ENCODE measurements around the gene HSPA4. TPM values are rescaled to one million over a fixed set of nuclear protein-coding genes. Genes with fewer than 3 reads are reported as not detected.

Gene HSPA4
- polyA plus RNA-seq, 1 donor from 2014 or later = 75.9 TPM

DNA sequence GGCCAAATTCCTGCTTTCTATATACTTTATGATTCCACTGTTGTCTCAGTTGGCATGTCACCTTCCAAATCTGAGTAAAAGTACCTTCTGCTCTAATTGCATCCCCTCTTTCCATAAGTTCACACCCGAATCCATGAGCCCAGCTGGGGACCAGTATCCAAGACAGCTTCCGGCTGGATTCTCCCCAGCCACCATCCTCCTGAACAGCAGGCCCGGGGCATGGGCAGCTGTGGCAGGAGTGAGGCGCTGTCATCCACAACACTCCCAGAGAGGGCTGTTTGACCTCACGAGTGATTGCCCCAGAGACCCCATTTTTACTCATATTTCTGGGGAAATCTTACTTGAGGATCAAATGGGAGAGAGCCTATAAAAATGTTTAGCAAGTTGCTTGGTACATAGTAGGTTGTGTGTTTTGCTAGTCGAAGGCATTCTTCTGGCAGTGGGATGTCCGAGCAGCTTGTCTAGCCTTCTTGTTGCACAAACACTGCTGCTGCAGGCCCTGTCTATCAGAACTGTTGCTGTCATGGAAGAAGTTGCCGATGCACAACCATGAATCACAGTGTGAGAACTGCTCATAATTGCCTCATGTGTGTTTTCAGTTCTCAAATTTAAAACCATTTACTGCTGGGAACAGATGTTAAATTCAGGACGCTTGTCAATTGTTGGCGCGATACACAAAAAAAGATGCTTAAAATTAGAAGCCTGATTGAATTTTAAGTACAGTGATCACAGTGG, 93.8 kb downstream of the HSPA4 start:
- TF ChIP-seq, protein P1, sequence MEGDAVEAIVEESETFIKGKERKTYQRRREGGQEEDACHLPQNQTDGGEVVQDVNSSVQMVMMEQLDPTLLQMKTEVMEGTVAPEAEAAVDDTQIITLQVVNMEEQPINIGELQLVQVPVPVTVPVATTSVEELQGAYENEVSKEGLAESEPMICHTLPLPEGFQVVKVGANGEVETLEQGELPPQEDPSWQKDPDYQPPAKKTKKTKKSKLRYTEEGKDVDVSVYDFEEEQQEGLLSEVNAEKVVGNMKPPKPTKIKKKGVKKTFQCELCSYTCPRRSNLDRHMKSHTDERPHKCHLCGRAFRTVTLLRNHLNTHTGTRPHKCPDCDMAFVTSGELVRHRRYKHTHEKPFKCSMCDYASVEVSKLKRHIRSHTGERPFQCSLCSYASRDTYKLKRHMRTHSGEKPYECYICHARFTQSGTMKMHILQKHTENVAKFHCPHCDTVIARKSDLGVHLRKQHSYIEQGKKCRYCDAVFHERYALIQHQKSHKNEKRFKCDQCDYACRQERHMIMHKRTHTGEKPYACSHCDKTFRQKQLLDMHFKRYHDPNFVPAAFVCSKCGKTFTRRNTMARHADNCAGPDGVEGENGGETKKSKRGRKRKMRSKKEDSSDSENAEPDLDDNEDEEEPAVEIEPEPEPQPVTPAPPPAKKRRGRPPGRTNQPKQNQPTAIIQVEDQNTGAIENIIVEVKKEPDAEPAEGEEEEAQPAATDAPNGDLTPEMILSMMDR (IDR thresholded peaks at IDR 0.05; ENCODE audit: poor library complexity, severe bottlenecking) = no peak
- no peak for TF ChIP-seq MXI1 (conservative IDR thresholded peaks at IDR 0.05; ENCODE audit: poor library complexity, severe bottlenecking)
- no peak for TF ChIP-seq POLR2AphosphoS5 (IDR thresholded peaks at IDR 0.05)
- no peak for TF ChIP-seq EZH2 (IDR thresholded peaks at IDR 0.05; ENCODE audit: borderline replicate concordance, insufficient read depth, low read length, poor library complexity, severe bottlenecking)
- no peak for TF ChIP-seq SMC3 (conservative IDR thresholded peaks at IDR 0.05; ENCODE audit: poor library complexity)
- TF ChIP-seq, protein P2, sequence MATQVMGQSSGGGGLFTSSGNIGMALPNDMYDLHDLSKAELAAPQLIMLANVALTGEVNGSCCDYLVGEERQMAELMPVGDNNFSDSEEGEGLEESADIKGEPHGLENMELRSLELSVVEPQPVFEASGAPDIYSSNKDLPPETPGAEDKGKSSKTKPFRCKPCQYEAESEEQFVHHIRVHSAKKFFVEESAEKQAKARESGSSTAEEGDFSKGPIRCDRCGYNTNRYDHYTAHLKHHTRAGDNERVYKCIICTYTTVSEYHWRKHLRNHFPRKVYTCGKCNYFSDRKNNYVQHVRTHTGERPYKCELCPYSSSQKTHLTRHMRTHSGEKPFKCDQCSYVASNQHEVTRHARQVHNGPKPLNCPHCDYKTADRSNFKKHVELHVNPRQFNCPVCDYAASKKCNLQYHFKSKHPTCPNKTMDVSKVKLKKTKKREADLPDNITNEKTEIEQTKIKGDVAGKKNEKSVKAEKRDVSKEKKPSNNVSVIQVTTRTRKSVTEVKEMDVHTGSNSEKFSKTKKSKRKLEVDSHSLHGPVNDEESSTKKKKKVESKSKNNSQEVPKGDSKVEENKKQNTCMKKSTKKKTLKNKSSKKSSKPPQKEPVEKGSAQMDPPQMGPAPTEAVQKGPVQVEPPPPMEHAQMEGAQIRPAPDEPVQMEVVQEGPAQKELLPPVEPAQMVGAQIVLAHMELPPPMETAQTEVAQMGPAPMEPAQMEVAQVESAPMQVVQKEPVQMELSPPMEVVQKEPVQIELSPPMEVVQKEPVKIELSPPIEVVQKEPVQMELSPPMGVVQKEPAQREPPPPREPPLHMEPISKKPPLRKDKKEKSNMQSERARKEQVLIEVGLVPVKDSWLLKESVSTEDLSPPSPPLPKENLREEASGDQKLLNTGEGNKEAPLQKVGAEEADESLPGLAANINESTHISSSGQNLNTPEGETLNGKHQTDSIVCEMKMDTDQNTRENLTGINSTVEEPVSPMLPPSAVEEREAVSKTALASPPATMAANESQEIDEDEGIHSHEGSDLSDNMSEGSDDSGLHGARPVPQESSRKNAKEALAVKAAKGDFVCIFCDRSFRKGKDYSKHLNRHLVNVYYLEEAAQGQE (IDR thresholded peaks at IDR 0.05; ENCODE audit: borderline replicate concordance) = no peak
- no peak for TF ChIP-seq TAF1 (IDR thresholded peaks at IDR 0.05; ENCODE audit: low read depth)
- TF ChIP-seq RAD21 (conservative IDR thresholded peaks at IDR 0.05) = no peak
- TF ChIP-seq EP300 (conservative IDR thresholded peaks at IDR 0.05; ENCODE audit: poor library complexity, severe bottlenecking) = no peak
- H3K27me3 ChIP-seq (ENCODE audit: insufficient read depth, low read depth, low read length) = no peaks in the 10 kb centered on the region

DNA sequence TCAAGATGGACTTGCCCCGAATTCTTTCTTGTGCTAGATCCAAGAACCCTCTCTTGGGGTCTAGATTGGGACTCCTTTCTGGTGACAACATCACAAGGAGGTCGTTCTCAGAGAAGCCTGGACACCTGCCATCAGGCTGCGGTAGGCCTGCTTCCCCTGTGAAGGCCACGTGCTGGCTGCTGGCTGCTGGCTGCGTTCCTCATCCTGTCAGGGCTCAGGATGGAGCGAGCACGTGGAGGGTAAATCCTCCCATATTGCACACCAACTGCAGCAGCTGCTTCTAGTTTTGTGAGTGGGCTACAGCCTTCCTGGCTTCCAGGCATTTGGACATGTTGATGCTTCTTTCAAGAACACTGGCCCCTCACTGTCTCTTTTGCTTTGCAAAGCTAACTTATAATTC, 95.6 kb downstream of the HSPA4 start:
- no peaks in the 10 kb centered on the region for H3K27me3 ChIP-seq (ENCODE audit: insufficient read depth, low read depth, low read length)
- H3K36me3 ChIP-seq (ENCODE audit: insufficient read depth, low read length) = no peaks in the 10 kb centered on the region
- no peak overlapping the region for H2AFZ ChIP-seq (ENCODE audit: low read depth, low read length)
- no peak overlapping the region for H3K9ac ChIP-seq (ENCODE audit: low read length)
- no peak overlapping the region for H3K4me3 ChIP-seq (ENCODE audit: low read length)
- no peak overlapping the region for H3K27ac ChIP-seq (ENCODE audit: low read length)
- TF ChIP-seq TAF1 (IDR thresholded peaks at IDR 0.05; ENCODE audit: low read depth) (no peak), MXI1 (conservative IDR thresholded peaks at IDR 0.05; ENCODE audit: poor library complexity, severe bottlenecking) (no peak), EP300 (conservative IDR thresholded peaks at IDR 0.05; ENCODE audit: poor library complexity, severe bottlenecking) (no peak)
- TF ChIP-seq, protein P2 (IDR thresholded peaks at IDR 0.05; ENCODE audit: borderline replicate concordance) = no peak
- H3F3A ChIP-seq (ENCODE audit: insufficient read depth, low read length, poor library complexity, severe bottlenecking) = no peaks in the 10 kb centered on the region
- no peak overlapping the region for H3K4me2 ChIP-seq (ENCODE audit: low read length)
- H4K20me1 ChIP-seq (ENCODE audit: insufficient read depth) = no peaks in the 10 kb centered on the region
- H3K79me2 ChIP-seq (replicated peaks; ENCODE audit: insufficient read depth, low read length) = no peaks in the 10 kb centered on the region
- H3K9me2 ChIP-seq (ENCODE audit: insufficient read depth, low read length) = no peaks in the 10 kb centered on the region
- H3K9me3 ChIP-seq (ENCODE audit: low read length) = no peaks in the 10 kb centered on the region

More for the DNA sequence above, 93.8 kb downstream of the HSPA4 start:
- H3K4me2 ChIP-seq (ENCODE audit: low read length) = no peak overlapping the region
- no peaks in the 10 kb centered on the region for H3K79me2 ChIP-seq (replicated peaks; ENCODE audit: insufficient read depth, low read length)
- no peak overlapping the region for H3K4me3 ChIP-seq (ENCODE audit: low read length)
- no peaks in the 10 kb centered on the region for H3K9me2 ChIP-seq (ENCODE audit: insufficient read depth, low read length)
- no peak overlapping the region for H3K27ac ChIP-seq (ENCODE audit: low read length)
- no peak overlapping the region for H2AFZ ChIP-seq (ENCODE audit: low read depth, low read length)
- H4K20me1 ChIP-seq (ENCODE audit: insufficient read depth) = no peaks in the 10 kb centered on the region
- H3K9ac ChIP-seq (ENCODE audit: low read length) = no peak overlapping the region
- H3F3A ChIP-seq (ENCODE audit: insufficient read depth, low read length, poor library complexity, severe bottlenecking) = no peaks in the 10 kb centered on the region
- H3K9me3 ChIP-seq (ENCODE audit: low read length) = no peaks in the 10 kb centered on the region
- H3K36me3 ChIP-seq (ENCODE audit: insufficient read depth, low read length) = no peaks in the 10 kb centered on the region

Measured in neural cell (in vitro differentiated cells).